Amniotic epithelial cell (primary cell): ENCODE results near the gene SYTL3.

Source experiments
- DNase-seq: peaks from one replicate; pipeline ENCODE4 v3.0.0-alpha.2; 2010; ENCODE audit warnings: low read depth

SYTL3 gene

DNA sequence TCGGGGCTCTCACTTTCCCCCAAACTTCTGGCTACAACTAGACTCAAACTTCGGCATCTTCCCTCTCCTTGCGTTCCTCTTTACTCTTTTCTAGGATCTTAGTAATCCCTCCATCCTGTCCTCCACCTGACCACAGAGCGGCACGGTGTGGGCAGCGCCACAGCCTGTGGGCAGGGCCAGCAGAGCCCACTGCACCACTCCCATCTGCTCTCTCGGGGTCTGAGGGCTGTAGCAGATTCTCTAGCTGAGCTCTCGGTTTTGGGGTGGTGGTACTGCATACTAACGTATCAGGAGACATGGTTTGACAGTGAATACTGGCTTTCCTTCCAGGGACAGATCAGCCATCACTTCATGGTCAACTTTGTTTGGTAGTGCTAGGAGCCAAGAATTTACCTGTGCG lies 111.9 kb downstream of the SYTL3 start:
- no peak for DNase-seq

DNA sequence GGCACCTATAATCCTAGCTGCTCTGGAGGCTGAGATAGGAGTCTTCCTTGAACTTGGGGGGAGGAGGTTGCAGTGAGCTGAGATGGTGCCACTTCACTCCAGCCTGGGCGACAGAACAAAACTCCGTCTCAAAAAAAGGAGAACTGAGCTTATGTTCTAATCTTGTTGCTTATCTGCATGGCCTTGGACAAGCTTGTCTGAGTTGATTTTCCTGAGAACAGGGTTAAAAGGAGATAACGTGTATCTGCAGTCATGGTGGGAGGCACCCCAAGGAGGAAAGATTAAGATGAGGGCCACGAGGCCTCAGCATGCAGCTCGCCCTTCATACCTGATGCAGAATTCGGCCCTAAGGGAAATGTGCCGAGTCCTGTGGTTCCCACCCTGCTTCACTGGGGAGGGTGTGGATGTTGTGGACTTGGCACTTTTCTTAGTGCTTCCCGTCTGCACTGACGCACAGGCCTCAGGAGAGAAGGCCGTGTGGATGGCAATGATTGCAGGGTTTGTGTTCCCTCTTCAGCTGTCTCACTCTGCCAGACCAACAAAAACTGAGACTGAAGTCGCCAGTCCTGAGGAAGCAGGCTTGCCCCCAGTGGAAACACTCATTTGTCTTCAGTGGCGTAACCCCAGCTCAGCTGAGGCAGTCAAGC lies 113.1 kb downstream of the SYTL3 start:
- DNase-seq, result peak; percentile 72

DNA sequence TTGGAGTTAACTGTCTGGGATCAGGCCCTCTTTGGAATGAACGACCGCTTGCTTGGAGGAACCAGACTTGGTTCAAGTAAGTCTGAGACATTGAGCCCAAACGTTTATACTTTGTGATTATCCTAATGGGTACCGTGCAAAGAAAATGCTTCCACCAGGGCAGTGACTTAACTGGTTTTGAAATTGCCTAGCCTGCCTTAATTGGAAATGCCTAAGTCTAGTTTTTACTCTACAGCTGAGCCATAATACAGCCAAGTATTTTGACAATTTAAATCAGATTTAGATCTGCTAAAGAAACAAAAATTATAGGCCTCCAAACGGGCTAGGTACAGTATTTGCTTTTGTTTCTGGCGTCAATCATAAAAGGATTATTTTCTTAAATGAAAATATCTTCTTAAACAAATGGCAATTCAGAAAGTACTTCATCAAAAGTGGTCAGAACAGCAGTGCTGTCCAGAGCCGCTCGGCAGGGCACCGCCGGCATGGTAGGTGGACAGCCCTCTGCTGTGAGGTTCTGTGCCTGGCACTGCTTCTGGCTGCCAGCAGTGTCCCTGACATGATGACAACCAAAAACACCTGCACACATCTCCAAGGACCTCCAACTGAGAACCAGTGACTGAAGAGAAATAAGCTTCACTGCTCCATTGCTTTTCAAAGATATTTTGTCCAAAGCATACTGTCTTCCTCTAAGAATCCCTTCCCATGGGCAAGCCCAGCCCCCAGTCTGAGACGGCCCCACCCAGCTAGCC lies 113.8 kb downstream of the SYTL3 start:
- DNase-seq, result no peak

DNA sequence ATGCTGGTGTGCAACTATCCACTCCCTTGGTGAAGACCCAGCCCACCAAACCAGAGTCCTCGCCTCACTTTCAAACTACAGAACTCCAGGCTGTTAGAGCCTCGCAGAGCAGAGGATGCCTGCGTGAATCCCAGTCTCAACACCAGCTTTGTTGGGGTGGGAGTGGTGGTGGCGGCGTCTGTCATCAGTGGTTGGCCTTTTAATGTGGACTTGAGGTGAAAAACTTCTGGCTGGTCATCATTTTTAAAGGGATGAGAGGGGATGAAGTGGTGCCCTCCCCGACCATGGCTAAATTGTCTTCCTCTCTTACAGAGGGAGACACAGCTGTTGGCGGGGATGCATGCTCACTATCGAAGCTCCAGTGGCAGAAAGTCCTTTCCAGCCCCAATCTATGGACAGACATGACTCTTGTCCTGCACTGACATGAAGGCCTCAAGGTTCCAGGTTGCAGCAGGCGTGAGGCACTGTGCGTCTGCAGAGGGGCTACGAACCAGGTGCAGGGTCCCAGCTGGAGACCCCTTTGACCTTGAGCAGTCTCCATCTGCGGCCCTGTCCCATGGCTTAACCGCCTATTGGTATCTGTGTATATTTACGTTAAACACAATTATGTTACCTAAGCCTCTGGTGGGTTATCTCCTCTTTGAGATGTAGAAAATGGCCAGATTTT lies 114.5 kb downstream of the SYTL3 start:
- no peak for DNase-seq

DNA sequence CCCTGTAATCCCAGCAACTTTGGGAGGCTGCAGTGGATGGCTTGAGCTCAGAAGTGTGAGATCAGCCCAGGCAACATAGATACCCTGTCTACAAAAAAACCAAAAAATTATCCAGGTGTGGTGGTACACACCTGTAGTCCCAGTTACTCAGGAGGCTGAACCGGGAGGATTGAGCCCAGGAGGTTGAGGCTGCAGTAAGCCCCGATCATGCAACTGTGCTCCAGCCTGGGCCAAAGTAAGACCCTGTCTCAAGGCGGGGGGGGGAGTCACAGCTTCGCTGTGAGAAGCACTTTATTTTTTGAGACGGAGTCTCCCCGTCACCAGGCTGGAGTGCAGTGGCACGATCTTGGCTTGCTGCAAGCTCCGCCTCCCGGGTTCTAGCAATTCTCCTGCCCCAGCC lies 115.1 kb downstream of the SYTL3 start:
- no peak for DNase-seq

DNA sequence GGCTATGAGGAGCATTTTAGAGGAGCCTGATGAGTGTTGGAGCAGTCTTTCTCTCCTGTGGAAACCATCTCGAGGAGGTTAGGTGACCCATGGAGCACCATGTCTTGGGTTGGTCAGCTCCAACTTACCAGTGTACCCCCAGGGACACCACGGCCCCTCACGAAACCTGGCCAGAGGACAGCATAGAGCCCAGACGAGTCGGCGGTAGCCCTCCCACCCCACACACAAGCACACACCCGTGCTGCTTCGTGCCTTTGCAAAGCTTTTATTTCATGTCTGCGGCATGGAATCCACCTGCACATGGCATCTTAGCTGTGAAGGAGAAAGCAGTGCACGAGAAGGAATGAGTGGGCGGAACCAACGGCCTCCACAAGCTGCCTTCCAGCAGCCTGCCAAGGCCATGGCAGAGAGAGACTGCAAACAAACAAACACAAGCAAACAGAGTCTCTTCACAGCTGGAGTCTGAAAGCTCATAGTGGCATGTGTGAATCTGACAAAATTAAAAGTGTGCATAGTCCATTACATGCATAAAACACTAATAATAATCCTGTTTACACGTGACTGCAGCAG lies 115.7 kb downstream of the SYTL3 start:
- DNase-seq, result no peak

DNA sequence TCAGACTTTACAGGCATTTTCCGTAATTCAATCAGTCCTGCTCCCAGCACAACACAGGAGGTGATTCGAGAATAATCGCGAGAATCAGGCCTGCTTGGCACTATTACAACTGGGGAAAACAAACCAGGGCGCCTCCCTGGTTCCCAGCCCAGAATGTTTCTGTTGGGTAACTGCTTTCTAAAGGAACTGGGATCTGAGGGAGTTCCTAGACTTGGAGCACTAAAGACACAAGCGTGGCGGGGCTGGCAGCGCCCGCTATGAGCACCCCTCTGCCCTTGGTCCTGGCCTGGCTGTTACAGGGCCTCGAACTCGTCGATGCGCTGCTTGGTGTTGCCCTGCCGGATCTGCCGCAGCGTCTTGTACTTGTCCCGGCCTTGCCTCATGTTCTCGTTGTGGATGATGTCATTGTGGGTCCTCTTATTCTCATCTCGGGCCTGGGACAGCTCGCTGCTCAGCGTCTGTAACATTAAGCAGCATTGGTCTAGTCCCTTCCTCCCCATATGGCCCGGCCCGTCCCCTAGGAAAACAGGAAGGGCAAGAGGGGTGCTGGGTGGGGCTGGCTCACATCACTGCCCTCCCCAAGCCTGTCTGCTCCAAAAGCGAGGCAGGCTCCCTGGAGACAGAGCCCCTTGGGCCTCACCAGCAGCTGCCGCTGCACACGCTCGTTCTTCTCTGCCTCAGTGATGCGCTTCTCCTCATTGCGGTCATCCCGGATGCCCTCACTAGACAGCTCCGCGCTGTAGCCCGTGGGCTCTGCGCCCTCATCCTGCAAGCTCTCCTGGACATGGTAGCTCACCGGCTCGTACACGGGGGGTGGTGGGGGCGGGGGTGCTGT lies 117.0 kb downstream of the SYTL3 start:
- DNase-seq, result peak; percentile 36

DNA sequence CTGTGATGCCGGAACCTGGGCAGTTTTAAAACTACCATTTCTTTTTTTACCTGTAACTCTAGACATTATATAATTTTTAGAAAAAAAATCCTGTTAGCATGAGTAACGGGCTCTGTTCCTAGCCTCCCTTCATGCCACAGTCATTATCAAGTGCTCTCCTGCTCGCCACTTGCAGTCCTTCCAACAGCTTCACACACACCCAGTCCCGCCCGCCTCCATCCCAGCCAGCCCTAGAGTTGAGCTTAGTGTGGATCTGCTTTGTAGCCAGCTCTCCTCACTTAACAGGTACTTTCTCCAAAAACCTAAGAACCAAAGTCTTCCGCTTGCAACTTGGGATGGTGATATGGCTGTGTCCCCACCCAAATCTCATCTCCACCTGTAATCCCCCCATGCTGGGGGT lies 117.9 kb downstream of the SYTL3 start:
- DNase-seq, result no peak

DNA sequence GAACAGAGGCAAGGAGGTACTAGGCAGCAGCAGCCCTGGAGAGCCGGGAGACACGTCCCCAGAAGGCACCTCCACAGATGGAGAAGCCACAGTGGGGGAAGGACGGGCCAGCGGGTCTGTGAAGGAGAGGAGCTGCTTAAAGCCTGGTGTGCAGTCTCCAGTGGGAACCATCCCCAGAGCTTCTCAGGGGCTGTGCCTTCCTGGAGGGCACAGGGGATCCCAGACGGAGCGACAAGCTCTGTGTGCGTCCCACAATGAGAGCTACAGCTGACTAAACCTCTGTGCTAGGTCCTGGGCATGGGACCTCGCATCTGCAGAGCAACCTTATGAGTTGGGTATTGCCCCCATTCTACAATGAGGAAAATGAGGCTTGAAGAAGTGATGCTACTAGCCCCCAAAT lies 118.6 kb downstream of the SYTL3 start:
- no peak for DNase-seq

DNA sequence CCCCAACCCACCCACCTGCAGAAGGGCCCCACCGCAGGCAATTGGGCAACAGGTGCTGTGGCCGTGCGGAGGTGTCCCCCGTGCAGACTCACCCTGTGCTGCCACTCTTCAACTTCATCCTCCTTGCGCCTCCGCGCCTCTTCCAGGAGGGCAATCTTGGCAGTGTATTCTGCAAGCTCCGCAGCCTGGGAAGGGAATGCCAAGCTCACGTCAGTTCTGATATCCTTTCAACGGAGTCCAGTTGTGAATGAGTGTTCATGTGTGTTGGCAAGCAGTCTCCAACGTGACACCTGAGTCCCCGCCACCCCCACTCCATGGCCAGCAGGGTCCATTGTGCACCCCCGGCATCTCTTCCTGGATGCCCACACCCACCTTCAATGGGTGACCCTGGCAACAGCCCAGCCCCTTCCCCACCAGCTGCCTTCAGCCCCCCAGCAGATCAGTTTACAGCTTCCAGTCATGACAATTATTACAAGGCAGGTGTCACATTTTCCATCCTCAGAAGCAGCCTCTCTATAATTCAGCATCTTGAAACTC lies 119.4 kb downstream of the SYTL3 start:
- no peak for DNase-seq

DNA sequence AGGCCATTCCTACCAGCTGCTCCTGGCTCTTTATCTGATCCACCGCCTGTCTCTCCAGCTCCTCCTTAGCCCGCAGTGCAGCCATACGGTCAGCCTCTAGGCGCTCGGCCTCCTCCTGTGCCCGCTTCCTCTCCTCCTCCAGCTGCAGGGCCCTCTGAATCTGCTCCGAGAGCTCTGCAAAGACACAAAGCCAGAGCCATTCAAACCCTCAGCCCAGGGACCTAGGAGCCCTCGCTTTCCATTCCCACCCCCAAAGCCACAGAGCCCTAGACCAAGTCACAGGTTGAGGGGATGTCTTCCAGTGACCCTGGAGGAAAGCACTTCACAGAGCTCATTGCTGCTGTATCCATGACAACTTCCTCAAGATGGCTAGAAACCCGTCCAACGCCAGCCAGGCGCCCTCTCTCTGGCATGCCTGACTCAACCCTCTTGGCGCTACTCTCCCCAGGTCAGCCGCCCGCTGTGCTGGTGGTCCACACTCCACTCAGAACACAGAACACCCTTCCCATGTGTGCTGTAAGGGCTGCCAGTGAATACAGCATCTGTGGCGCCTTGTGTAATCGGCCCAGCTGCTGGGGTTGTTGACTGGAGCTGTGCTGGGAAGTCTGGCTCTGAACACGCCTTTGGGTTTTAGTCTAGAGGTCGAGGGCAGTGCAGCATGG lies 120.0 kb downstream of the SYTL3 start:
- DNase-seq, result peak; percentile 55

DNA sequence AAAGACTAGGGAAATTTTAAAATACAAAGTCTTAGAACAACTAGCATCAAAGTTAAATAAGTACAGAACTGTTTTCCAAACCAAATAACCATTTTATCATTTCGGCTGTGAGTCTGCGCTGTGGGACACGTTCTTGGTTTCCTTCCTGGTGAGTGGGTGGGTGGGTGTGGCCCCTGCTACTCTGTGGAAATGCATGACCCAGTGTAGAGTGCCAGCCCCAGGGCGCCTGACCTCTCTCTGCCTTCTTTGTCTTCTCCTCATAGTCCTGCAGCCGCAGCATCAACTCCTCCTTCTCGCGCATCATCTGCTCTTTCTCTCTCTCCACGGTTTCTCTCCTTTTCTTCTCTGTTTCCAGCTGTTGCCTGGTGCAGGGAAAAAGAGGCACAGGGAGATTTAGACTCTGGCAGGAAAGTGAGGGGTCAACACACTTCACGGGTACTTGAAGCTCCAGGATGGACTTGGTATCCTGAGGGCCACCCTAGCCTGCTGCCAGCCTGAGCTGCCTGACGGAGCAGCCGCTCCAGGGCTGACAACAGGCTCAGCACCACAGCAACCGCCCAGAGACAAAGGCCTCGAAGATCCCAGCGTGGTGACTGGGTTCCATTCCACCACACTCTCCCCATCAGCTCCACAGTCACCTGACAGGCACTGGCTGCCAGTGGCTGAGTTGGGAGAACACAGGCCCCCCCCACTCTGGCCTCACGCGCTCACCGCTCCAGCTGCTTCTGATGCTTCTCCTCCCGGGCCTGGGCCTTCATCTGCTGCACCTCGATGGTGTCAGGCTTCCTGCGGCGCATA lies 120.9 kb downstream of the SYTL3 start:
- DNase-seq, result no peak

DNA sequence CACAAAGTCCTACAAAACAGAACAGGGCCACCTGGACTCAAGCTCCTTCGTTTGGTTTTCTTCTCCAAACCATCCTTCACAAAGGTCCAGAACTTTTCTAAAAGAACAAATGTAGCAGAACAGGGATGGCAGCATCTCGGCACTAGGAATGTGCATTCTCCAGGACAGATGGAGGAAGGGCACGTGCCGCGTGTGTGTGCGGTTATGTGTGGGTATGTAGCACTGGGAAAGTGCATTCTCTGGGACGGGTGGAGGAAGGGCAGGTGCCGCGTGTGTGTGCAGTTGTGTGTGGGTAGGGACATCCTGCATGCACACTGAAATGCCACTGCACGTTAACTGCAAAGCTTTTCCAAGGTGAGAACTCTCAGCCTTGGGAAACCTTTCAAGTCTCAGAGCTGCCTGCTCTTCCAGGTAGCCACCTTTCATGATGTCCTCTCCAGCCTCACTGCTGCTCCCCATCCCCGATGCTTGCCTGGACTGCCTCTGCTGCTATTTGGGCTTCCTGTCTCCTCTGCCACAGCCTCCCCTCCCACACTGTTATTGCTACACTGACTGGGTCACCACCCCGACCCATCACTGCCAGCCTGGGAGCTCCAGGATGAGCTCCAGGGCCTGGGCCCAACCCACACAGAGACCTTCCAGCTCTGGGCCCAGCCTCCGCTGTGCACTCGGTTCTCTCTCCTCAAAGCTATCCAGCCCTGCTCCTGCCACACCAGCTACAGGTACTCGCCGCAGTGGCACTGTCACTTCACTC lies 121.7 kb downstream of the SYTL3 start:
- no peak for DNase-seq

DNA sequence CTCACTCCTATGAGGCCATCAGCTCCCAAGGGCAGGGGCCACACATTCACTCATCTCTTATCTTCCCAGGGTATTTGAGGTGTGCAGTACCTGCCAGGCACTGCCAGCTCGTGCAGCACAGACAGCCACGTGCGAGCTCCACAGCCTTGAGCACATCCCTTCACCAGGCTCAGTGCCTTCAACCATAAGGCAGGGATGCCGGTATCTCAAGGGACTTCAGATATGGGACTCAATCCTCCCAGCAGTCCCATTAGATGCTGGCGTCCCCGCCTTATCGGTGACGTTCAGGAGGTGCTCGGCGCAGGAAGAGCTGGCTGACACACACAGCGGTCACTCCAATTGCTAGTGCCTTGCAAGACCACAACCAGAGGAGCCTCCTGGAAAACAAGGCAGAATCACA lies 122.3 kb downstream of the SYTL3 start:
- DNase-seq, result no peak

DNA sequence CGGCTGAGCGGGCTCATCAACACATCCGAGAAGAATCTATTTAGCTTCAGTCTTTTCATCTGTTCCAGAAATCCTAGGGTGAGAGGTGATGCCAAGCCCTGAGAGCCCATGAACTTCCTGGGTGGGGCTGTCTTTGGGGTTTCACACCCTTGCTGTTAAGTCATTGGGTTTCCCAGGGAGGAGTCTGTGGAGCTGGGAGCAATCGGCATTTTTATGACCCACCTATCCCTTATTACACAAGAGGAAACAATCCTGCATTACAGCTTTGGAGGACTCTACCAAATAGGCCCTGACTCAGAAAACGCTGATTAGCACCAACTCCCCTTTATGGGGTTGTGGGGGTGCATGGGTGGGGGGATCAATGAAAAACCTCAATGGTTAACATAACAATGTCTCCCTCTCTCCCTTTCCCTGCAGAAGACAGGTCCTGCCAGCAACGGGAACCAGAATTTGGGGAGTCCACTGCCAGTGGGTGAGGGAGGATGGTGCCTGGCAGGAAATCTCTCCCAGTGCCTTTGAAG lies 123.1 kb downstream of the SYTL3 start:
- DNase-seq, result peak; percentile 69

DNA sequence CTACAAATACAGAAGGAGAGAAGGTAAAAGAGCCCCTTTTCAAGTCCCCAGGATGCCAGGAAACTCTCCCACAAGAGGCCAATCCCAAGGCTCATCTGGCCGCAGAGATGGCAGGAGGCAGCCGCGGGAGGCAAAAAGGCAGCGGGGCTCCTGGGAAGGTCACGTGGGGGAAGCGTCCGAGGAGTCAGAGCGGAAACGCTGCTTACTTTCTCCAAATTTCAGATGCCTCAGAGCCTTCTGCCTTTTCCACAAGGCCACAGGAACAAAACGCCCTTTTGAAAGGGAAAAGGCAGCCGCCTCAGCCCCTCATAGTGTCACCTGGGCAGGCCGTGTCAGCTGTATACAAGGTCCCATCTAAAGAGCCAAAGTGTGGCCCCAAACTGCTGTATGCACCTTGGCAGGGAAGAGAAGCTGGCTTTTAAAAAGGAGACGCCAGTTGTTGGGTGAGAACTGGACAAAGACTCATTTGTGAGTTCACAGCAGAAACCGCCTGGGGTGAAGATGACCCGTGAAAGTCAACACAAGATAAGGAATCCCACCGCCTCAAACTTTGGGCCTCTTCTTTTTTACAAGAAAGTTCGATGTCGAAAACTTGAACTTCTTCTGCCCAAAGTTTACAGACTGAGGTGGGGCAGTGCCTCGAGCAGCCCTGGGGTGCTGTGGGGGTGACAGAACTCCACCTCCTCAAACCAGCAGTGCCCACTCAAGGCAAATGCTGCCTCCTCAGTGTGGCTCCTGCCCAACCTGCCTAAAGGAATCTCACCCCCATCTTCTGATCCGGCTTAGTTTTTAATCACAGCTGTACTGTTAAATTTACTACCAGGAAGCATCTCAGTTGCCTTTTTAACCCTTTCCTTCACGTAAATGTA lies 124.0 kb downstream of the SYTL3 start:
- DNase-seq, result peak; percentile 27

DNA sequence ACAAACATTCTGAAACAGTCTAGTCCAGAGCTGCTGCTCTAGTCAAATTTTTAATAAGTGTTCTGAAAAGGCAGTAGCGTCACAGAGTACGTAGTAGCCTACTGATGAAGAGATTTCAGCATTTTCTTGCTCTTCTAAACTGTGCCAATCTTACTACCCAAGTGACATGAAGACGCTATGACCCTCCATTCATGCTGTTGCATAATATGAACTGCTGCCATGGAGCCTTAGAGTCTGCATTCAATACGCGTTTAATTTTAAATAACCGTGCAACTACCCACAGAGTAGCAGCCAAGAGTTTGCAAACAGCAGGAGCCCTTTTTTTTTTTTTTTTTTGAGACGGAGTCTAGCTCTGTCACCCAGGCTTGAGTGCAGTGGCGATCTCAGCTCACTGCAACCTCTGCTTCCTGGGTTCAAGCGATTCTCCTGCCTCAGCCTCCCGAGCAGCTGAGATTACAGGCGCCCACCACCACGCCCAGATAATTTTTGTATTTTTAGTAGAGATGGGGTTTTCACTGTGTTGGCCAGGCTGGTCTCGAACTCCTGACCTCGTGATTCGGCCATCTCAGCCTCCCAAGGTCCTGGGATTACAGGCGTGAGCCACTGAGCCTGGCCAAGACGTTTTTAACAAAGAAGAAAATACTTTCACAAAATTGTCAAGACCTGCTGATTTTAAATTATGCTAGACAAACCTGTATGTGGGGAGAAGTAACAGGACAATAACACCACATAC lies 125.0 kb downstream of the SYTL3 start:
- no peak for DNase-seq

DNA sequence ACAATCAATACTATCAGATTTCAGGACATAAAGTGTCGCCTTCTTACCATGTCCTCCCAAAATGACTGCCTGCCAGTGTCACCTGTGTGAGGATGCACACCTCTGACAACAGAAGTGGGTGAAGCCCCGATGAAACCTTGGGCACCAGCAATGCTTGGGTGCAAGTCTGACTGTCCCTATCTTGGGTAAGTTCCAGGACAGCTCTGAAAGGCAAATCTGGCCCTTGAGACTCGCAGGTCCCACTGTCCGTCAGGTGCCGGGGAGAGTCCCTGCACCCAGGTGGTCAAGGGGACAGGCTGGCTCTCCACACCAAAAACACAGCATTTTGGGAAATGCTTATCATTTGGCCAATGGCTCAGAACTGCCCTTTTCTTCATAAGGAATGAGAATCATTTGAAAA lies 126.0 kb downstream of the SYTL3 start:
- no peak for DNase-seq
